Stimulated activated CD8-positive, alpha-beta memory T cell treated with anti-CD3 and anti-CD28 coated beads, Interleukin-12 subunit alpha, Interleukin-12 subunit beta, amount 100 ng/mL, for 4 hours (primary cell): ENCODE measurements around the gene EXOC4.
"Not testable (repeated sequence)": the region's sequence is repeated elsewhere in the genome, so short reads cannot be mapped to it uniquely, and the experiment has no call there.

Source experiments
- DNase-seq: peaks from one replicate; pipeline ENCODE4 v3.0.0-alpha.2; 2020; ENCODE audit warnings: low read depth

EXOC4 gene

GRCh38 chr7:133983685-133984419, 731.0 kb downstream of the EXOC4 start:
- DNase-seq = no peak

- no peak for DNase-seq
Observed at GRCh38 chr7:133985300-133985699, 732.4 kb downstream of the EXOC4 start.

GRCh38 chr7:133987582-133987981, 734.7 kb downstream of the EXOC4 start:
- DNase-seq = no peak

- DNase-seq = no peak
Observed at GRCh38 chr7:133993547-133993946, 740.7 kb downstream of the EXOC4 start.

- not testable (repeated sequence) for DNase-seq
Observed at GRCh38 chr7:133994100-133994499, 741.2 kb downstream of the EXOC4 start.

GRCh38 chr7:133997463-133997862, 744.6 kb downstream of the EXOC4 start:
- DNase-seq = no peak

GRCh38 chr7:133999178-133999577, 746.3 kb downstream of the EXOC4 start:
- no peak for DNase-seq

- DNase-seq = no peak
Observed at GRCh38 chr7:134004829-134005505, 752.1 kb downstream of the EXOC4 start.

GRCh38 chr7:134009314-134010110, 756.6 kb downstream of the EXOC4 start:
- no peak for DNase-seq

GRCh38 chr7:134013249-134013648, 760.4 kb downstream of the EXOC4 start:
- DNase-seq = no peak

GRCh38 chr7:134014935-134015334, 762.1 kb downstream of the EXOC4 start:
- no peak for DNase-seq

- DNase-seq = no peak
Observed at GRCh38 chr7:134016223-134016941, 763.5 kb downstream of the EXOC4 start.

GRCh38 chr7:134016942-134017303, 764.0 kb downstream of the EXOC4 start:
- no peak for DNase-seq

GRCh38 chr7:134018306-134018705, 765.4 kb downstream of the EXOC4 start:
- no peak for DNase-seq

GRCh38 chr7:134019251-134019650, 766.4 kb downstream of the EXOC4 start:
- DNase-seq = no peak

GRCh38 chr7:134021836-134022235, 769.0 kb downstream of the EXOC4 start:
- DNase-seq = no peak

- DNase-seq = no peak
Observed at GRCh38 chr7:134022286-134022911, 769.5 kb downstream of the EXOC4 start.

- DNase-seq = no peak
Observed at GRCh38 chr7:134024739-134025138, 771.9 kb downstream of the EXOC4 start.

GRCh38 chr7:134028853-134029252, 776.0 kb downstream of the EXOC4 start:
- DNase-seq = no peak

GRCh38 chr7:134029743-134030142, 776.9 kb downstream of the EXOC4 start:
- no peak for DNase-seq

GRCh38 chr7:134030460-134030865, 777.6 kb downstream of the EXOC4 start:
- DNase-seq = no peak
